WERI-Rb-1 (cell line): ENCODE measurements around the gene PRDM11.

Experiments used
- DNase-seq: peaks from one replicate; pipeline ENCODE4 v3.0.0-alpha.2; 2020
- H3K27ac ChIP-seq: fragments of 250-450 bp; sonication (Bioruptor Pico); 2 replicates; pipeline ENCODE4 v1.5.1; 2020; ENCODE audit warnings: mild to moderate bottlenecking, moderate library complexity
- H3K27me3 ChIP-seq: fragments of 250-450 bp; sonication (Bioruptor Pico); 2 replicates; pipeline ENCODE4 v1.5.1; 2021; ENCODE audit warnings: mild to moderate bottlenecking, low read depth, moderate library complexity; ENCODE audit not compliant: insufficient read depth, severe bottlenecking
- H3K36me3 ChIP-seq: fragments of 250-450 bp; sonication (Bioruptor Pico); 2 replicates; pipeline ENCODE4 v1.5.1; 2020; ENCODE audit warnings: mild to moderate bottlenecking, moderate library complexity
- H3K4me3 ChIP-seq: 2 replicates; pipeline ENCODE4 v1.5.1; 2011; ENCODE audit warnings: low read depth, mild to moderate bottlenecking, control low read depth, low read length
- H3K9me3 ChIP-seq: fragments of 250-450 bp; sonication (Bioruptor Pico); 2 replicates; pipeline ENCODE4 v1.5.1; 2021; ENCODE audit warnings: mild to moderate bottlenecking, moderate library complexity; ENCODE audit not compliant: severe bottlenecking
- CTCF ChIP-seq: IDR thresholded peaks from 2 replicates; pipeline ENCODE4 v1.5.1; 2011; ENCODE audit warnings: low read depth, mild to moderate bottlenecking, control low read depth, inconsistent platforms, low read length

PRDM11 gene

GRCh38 chr11:45152740-45153595 lies 6.5 kb downstream of the PRDM11 start:
- Histone ChIP-seq H3K27ac (no peak overlapping the region), H3K36me3 (no peaks in the 10 kb centered on the region), H3K9me3 (peaks cover 4% of the 10 kb centered on the region), H3K4me3 (no peak overlapping the region), H3K27me3 (no peaks in the 10 kb centered on the region)
- no peak for DNase-seq
- no peak for TF ChIP-seq CTCF

DNA sequence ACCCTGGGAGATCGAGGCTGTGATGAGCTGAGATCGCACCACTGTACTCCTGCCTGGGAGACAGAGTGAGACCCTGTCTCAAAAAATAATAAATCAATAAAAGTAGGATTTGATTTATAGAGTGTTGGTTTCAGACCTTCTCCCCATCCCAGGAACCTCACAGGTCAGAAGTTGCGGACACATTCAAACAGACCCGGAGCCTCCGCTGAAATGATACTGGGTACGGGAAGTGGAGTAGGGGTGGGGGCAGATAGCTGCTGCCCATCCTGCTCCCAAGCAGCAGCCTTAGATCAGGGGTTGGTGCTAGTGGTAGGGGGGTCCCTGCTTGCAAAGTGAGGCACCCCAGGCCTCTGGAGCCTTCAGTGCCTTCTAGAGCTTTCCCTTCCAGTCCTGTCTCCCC lies 7.8 kb downstream of the PRDM11 start:
- H3K36me3 ChIP-seq: no peaks in the 10 kb centered on the region
- no peak overlapping the region for H3K4me3 ChIP-seq
- TF ChIP-seq CTCF: no peak
- no peak for DNase-seq
- no peak overlapping the region for H3K27ac ChIP-seq
- no peaks in the 10 kb centered on the region for H3K27me3 ChIP-seq
- H3K9me3 ChIP-seq: peaks cover 4% of the 10 kb centered on the region

DNA sequence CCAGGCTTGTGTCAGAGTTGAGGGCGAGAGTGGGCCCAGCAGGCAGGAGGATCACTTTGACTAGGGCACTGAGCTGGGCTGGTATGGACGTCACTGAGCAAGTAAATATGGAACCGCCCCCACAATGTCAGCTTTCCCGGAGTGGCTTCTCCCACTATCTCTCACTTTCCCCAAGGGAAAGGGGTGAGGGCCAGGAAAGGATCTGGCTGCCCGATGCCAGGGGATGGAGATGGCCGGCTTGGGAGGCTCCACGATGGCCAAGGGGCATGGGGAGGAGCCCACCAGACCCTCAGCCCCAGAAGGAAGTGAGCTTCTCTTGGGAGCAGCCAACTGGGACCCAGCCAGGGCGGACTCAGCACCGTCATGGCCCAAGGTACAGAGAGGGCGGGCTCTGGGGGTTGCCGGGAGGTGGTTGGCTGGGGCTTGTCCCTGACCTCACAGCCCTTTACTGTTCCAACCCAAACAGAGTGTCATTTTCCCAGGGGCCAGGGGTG lies 8.7 kb downstream of the PRDM11 start:
- no peak for DNase-seq
- Histone ChIP-seq H3K27ac (no peak overlapping the region), H3K9me3 (no peaks in the 10 kb centered on the region), H3K27me3 (no peaks in the 10 kb centered on the region), H3K36me3 (no peaks in the 10 kb centered on the region), H3K4me3 (no peak overlapping the region)
- no peak for TF ChIP-seq CTCF

DNA sequence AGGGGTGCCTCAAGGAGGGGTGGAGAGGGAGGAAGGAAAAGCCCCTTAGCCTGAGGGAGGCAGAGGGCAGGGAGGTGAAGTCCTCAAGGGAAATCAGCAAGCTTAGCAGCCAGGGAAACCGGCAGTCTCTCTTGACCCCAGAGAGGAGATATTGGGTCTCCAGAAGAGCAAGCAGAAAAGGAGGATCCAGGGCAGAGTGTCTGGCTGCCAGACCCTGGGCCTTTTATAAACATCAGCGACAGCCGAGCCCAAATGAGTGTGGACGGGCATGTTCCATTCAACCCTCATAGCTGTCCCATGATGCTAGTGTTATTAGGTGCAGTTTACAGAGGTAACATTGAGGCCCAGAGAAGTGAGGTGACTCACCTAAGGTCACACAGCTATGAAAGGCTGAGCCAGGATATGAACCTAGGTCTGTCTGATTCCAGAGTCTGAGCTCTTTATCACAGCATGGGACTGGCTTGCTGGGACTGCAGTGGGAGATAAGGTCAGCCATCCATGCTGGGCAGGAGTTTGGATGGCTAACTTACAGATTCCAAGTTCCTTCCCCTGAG lies 9.3 kb downstream of the PRDM11 start:
- DNase-seq: no peak
- H3K27me3 ChIP-seq: no peaks in the 10 kb centered on the region
- no peak overlapping the region for H3K27ac ChIP-seq
- no peak overlapping the region for H3K4me3 ChIP-seq
- no peak for TF ChIP-seq CTCF
- no peaks in the 10 kb centered on the region for H3K36me3 ChIP-seq
- H3K9me3 ChIP-seq: no peaks in the 10 kb centered on the region

DNA sequence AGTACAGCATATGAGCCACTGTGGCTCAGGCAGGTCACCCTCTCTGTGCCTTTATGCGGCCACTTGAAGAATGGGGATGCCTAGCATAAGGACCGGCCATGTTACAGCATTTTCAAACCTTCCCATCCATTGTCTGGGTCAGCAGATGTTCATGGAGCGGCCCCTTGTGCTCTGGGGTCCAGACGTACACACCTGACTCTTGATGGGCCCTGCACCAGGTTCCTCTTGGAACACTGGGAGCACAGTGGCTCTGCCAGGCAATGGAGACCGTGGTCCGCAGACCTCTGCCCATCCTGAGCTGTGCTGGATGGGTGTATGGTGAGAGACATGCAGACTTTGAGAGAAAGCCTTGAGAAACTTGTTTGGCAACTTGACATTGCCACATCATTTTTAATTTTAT lies 9.8 kb downstream of the PRDM11 start:
- Histone ChIP-seq H3K27ac (no peak overlapping the region), H3K9me3 (no peaks in the 10 kb centered on the region), H3K4me3 (no peak overlapping the region), H3K27me3 (no peaks in the 10 kb centered on the region), H3K36me3 (no peaks in the 10 kb centered on the region)
- DNase-seq: no peak
- TF ChIP-seq CTCF: no peak
